HepG2 (cell line): Measurements from ENCODE around the gene PSD. TPM values are rescaled to one million over a fixed set of nuclear protein-coding genes. Genes with fewer than 3 reads are reported as not detected.
A peak's percentile ranks its signal among the peaks of the same experiment; 100 is the strongest.

Experiments used
- CHCHD3 ChIP-seq: sonication (generic); formaldehyde crosslinking; IDR thresholded peaks from 2 replicates; pipeline ENCODE4 v1.8.0; 2022; ENCODE audit warnings: mild to moderate bottlenecking, missing genetic modification reagents, moderate library complexity
- GTF2F1 ChIP-seq: fragments of 150-350 bp; IDR thresholded peaks from 2 replicates; pipeline ENCODE4 v1.6.1; 2014; ENCODE audit warnings: low read length
- HIC2 ChIP-seq: sonication (generic); formaldehyde crosslinking; IDR thresholded peaks from 2 replicates; pipeline ENCODE4 v1.9.0; 2022; ENCODE audit warnings: low read depth, missing genetic modification reagents
- JUND ChIP-seq: sonication (generic); formaldehyde crosslinking; IDR thresholded peaks from 2 replicates; pipeline ENCODE4 v1.8.0; 2022; ENCODE audit warnings: mild to moderate bottlenecking, missing genetic modification reagents
- PHF21A ChIP-seq: sonication (generic); formaldehyde crosslinking; IDR thresholded peaks from 2 replicates; pipeline ENCODE4 v1.5.0; 2020; ENCODE audit warnings: mild to moderate bottlenecking, missing genetic modification reagents
- PLSCR1 ChIP-seq: sonication (generic); formaldehyde crosslinking; IDR thresholded peaks from 2 replicates; pipeline ENCODE4 v1.5.0; 2020; ENCODE audit warnings: missing genetic modification reagents, mild to moderate bottlenecking, borderline replicate concordance
- SIN3A ChIP-seq: IDR thresholded peaks from 2 replicates; pipeline ENCODE4 v1.6.1; 2011; ENCODE audit warnings: low read depth, mild to moderate bottlenecking, control low read depth, low read length, borderline replicate concordance
- TAF1 ChIP-seq: sonication (generic); formaldehyde crosslinking; IDR thresholded peaks from 2 replicates; pipeline ENCODE4 v1.4.0; 2020; ENCODE audit warnings: missing genetic modification reagents
- TOPORS ChIP-seq: sonication (generic); formaldehyde crosslinking; IDR thresholded peaks from 2 replicates; pipeline ENCODE4 v1.8.0; 2023; ENCODE audit warnings: mild to moderate bottlenecking, missing genetic modification reagents
- WIZ ChIP-seq: sonication (generic); formaldehyde crosslinking; IDR thresholded peaks from 2 replicates; pipeline ENCODE4 v1.5.1; 2020; ENCODE audit warnings: mild to moderate bottlenecking, missing genetic modification reagents
- ZNF205 ChIP-seq: IDR thresholded peaks from 2 replicates; pipeline ENCODE4 v1.6.1; 2018; ENCODE audit warnings: missing biosample characterization, missing genetic modification reagents
- ZNF430 ChIP-seq: sonication (generic); formaldehyde crosslinking; IDR thresholded peaks from 2 replicates; pipeline ENCODE4 v1.9.0; 2021; ENCODE audit warnings: mild to moderate bottlenecking, missing genetic modification reagents
- ZNF724P ChIP-seq: sonication (generic); formaldehyde crosslinking; IDR thresholded peaks from 2 replicates; pipeline ENCODE4 v1.8.0; 2022; ENCODE audit warnings: missing genetic modification reagents, borderline replicate concordance
- ZNF780A ChIP-seq: sonication (generic); formaldehyde crosslinking; IDR thresholded peaks from 2 replicates; pipeline ENCODE4 v1.8.0; 2022; ENCODE audit warnings: mild to moderate bottlenecking, missing genetic modification reagents, moderate library complexity
- ZSCAN30 ChIP-seq: sonication (generic); formaldehyde crosslinking; IDR thresholded peaks from 2 replicates; pipeline ENCODE4 v1.5.0; 2020; ENCODE audit warnings: mild to moderate bottlenecking, missing genetic modification reagents
- polyA plus RNA-seq, 8 experiments: library from polyadenylated mRNA; depleted of rRNA in 3 of 8; stranded (reverse) in 7 of 8; unstranded in 1 of 8; fragments of >200 nt; fragmentation: Illumina TruSeq in 4 of 8; extraction: Trizol in 4 of 8; gene quantifications; 2 replicates each; pipeline versions ENCODE4 v1.2.1 to v1.2.3, GENCODE V29; 2011 to 2016; ENCODE audit warnings: low read depth in 4 of 8, missing spikeins in 1 of 8, mixed read lengths in 1 of 8; ENCODE audit not compliant: insufficient read depth in 1 of 8
- total RNA-seq, 5 experiments: library from RNA; depleted of rRNA; stranded (reverse); fragments of >200 nt; fragmentation: Illumina TruSeq; extraction: Trizol; gene quantifications; 2 replicates each; pipeline ENCODE4 v1.2.3, GENCODE V29; 2016; ENCODE audit warnings: low read depth in 1 of 5
- TF ChIP-seq, protein P1 (sequence below), 2 experiments: IDR thresholded peaks; 2 replicates each; pipeline ENCODE4 v1.6.1; 2011 to 2012; ENCODE audit warnings: low read length in 2 of 2, borderline replicate concordance in 1 of 2, low read depth in 1 of 2, mild to moderate bottlenecking in 1 of 2, moderate library complexity in 1 of 2
- TF ChIP-seq, protein P2 (sequence below): sonication (generic); formaldehyde crosslinking; IDR thresholded peaks from 2 replicates; pipeline ENCODE4 v1.4.0; 2020; ENCODE audit warnings: missing genetic modification reagents, borderline replicate concordance
- TF ChIP-seq, protein P3 (sequence below): conservative IDR thresholded peaks from 2 replicates; pipeline ENCODE4 v1.6.1; 2018; ENCODE audit warnings: missing genetic modification reagents

PSD gene
- total and polyA plus RNA-seq, 2 of the 13 experiments (the other 11 are each of a cell fraction or from before 2014, with no cell fraction given) = 0.35 to 0.58 TPM

DNA sequence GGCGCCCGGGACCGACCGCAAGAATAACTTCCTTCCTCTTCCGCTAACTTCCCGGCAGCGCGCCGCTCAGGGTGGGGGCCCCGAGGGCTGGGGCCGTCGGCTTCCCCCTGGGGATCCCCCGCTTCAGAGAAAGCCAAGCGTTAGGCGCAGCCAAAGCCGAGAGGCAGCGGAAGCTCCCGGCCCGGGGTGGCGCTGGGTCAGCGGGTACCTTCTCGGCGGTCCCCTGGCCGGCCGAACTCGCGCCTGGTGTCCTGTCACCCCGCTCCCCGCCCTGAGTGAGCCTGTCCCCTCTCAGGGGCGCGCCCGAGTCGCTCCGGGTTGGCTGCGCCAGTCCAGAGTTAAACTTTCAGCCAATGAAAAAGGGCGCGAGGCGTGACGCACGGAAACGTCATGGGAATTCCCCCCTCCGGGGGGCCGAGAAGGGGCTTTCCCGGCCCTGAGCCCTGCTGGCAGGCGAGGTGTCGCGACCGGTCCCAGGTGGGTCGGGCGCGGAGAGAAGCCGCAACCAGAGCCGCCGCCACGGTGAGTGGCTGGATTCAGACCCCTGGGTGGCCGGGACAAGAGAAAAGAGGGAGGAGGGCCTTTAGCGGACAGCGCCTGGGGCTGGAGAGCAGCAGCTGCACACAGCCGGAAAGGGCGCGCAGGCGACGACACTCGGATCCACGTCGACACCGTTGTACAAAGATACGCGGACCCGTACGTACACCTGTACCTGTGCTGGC, 24.3 kb downstream of the PSD start (continued):
- TF ChIP-seq, protein P1, sequence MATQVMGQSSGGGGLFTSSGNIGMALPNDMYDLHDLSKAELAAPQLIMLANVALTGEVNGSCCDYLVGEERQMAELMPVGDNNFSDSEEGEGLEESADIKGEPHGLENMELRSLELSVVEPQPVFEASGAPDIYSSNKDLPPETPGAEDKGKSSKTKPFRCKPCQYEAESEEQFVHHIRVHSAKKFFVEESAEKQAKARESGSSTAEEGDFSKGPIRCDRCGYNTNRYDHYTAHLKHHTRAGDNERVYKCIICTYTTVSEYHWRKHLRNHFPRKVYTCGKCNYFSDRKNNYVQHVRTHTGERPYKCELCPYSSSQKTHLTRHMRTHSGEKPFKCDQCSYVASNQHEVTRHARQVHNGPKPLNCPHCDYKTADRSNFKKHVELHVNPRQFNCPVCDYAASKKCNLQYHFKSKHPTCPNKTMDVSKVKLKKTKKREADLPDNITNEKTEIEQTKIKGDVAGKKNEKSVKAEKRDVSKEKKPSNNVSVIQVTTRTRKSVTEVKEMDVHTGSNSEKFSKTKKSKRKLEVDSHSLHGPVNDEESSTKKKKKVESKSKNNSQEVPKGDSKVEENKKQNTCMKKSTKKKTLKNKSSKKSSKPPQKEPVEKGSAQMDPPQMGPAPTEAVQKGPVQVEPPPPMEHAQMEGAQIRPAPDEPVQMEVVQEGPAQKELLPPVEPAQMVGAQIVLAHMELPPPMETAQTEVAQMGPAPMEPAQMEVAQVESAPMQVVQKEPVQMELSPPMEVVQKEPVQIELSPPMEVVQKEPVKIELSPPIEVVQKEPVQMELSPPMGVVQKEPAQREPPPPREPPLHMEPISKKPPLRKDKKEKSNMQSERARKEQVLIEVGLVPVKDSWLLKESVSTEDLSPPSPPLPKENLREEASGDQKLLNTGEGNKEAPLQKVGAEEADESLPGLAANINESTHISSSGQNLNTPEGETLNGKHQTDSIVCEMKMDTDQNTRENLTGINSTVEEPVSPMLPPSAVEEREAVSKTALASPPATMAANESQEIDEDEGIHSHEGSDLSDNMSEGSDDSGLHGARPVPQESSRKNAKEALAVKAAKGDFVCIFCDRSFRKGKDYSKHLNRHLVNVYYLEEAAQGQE (IDR thresholded peaks at IDR 0.05; ENCODE audit: borderline replicate concordance in 1 of 2, low read depth in 1 of 2, low read length in 2 of 2) = 0 out of 4 replicates have a peak, but pooled peaks of 1 of the 2 experiments have one; percentile 38
- TF ChIP-seq HIC2 (CRISPR knock-in tag) (no peak; the same call in 1 of the 2 replicates), SIN3A (peak; percentile 85; the same call in 1 of the 2 replicates), JUND (CRISPR knock-in tag) (no peak), PLSCR1 (CRISPR knock-in tag) (no peak), ZNF724P (CRISPR knock-in tag) (0 out of 2 replicates have a peak, but pooled peaks have one; percentile 50), ZNF205 (0 out of 2 replicates have a peak, but pooled peaks have one; percentile 26), WIZ (CRISPR knock-in tag) (no peak), ZSCAN30 (CRISPR knock-in tag) (peak; percentile 78; the same call in 1 of the 2 replicates), ZNF780A (CRISPR knock-in tag) (no peak), TAF1 (CRISPR knock-in tag) (0 out of 2 replicates have a peak, but pooled peaks have one; percentile 46), PHF21A (CRISPR knock-in tag) (peak; percentile 96), CHCHD3 (CRISPR knock-in tag) (no peak), TOPORS (CRISPR knock-in tag) (no peak), GTF2F1 (no peak), ZNF430 (CRISPR knock-in tag) (peak; percentile 32; the same call in 1 of the 2 replicates)
- TF ChIP-seq, protein P2, sequence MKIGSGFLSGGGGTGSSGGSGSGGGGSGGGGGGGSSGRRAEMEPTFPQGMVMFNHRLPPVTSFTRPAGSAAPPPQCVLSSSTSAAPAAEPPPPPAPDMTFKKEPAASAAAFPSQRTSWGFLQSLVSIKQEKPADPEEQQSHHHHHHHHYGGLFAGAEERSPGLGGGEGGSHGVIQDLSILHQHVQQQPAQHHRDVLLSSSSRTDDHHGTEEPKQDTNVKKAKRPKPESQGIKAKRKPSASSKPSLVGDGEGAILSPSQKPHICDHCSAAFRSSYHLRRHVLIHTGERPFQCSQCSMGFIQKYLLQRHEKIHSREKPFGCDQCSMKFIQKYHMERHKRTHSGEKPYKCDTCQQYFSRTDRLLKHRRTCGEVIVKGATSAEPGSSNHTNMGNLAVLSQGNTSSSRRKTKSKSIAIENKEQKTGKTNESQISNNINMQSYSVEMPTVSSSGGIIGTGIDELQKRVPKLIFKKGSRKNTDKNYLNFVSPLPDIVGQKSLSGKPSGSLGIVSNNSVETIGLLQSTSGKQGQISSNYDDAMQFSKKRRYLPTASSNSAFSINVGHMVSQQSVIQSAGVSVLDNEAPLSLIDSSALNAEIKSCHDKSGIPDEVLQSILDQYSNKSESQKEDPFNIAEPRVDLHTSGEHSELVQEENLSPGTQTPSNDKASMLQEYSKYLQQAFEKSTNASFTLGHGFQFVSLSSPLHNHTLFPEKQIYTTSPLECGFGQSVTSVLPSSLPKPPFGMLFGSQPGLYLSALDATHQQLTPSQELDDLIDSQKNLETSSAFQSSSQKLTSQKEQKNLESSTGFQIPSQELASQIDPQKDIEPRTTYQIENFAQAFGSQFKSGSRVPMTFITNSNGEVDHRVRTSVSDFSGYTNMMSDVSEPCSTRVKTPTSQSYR (CRISPR knock-in tag) = peak; percentile 23; the same call in 1 of the 2 replicates
- TF ChIP-seq, protein P3, sequence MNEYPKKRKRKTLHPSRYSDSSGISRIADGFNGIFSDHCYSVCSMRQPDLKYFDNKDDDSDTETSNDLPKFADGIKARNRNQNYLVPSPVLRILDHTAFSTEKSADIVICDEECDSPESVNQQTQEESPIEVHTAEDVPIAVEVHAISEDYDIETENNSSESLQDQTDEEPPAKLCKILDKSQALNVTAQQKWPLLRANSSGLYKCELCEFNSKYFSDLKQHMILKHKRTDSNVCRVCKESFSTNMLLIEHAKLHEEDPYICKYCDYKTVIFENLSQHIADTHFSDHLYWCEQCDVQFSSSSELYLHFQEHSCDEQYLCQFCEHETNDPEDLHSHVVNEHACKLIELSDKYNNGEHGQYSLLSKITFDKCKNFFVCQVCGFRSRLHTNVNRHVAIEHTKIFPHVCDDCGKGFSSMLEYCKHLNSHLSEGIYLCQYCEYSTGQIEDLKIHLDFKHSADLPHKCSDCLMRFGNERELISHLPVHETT (CRISPR knock-in tag) = 0 out of 2 replicates have a peak, but pooled peaks have one; percentile 26
